AG08396 (cell line): Measurements from ENCODE around the gene EFHC2.

Source experiments
- DNase-seq: peaks from one replicate; pipeline ENCODE4 v3.0.0; 2012; ENCODE audit warnings: low spot score, mixed read lengths

EFHC2 gene

GRCh38 chrX:44343412-44344141 lies at the start of gene EFHC2:
TSS of gene EFHC2 (minus strand) at chrX:44343672. CDS start at chrX:44343588, 84 bp downstream.
- peak; percentile 48 for DNase-seq

DNA sequence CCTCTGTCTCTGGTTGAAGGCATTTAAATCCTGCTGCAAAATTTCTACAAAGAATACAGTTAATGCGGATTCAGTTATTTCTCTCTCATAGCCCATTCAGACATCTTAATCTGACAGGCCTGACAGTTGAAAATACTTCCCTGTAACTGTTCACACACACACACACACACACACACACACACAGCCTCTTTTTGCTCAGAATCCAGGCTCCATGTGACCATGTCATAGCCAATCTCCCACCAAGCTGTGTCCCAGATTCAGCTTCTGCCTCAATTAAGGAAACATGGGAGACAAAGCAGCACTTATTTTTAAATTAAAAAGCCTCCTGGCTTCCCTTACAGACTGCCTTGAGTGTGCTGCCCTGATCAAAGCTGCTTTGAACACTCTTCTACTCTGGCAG lies 49.3 kb upstream of the EFHC2 start:
- no peak for DNase-seq

GRCh38 chrX:44384688-44385338 lies 41.3 kb upstream of the EFHC2 start:
- no peak for DNase-seq

DNA sequence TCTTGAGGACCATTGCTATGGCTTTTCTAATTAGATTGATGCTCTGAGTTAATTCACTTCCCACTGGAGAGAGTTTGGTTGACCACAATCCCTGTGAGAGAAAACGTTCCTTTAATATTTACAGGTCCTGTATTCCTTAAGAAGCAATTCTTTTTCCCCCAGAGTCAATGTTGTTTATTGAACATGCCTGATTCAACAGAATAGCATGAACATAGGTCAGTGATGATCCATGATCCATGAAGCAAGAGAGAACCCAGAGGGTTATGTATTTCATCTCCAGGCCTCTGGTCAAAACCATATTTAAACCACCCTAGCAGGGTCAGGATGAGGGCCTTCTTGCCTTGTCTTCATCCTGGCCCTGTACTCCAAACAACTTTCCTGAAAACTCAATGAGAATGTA lies 39.4 kb upstream of the EFHC2 start:
- peak; percentile 6 for DNase-seq

- DNase-seq: no peak
Measured at GRCh38 chrX:44352758-44353157, 9.3 kb upstream of the EFHC2 start.

DNA sequence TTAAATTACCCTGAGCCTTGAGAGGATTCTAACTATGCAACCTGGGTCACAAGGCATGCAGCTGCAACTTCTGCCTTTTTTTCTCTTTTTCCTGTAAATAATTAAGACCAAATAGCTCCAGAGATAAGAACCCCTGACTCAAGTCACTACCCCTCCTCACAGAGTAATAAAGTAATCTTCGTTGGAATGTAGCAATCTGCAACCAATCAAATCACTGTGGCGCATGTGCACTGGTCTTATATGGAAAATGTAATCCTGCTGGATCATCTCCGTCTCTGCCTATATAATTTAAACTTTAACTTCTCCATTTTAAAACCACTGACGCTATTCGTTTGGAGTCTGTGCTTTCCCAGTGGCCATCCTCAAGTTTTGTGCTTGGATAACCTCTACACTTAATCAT lies 6.1 kb upstream of the EFHC2 start:
- DNase-seq: no peak

DNA sequence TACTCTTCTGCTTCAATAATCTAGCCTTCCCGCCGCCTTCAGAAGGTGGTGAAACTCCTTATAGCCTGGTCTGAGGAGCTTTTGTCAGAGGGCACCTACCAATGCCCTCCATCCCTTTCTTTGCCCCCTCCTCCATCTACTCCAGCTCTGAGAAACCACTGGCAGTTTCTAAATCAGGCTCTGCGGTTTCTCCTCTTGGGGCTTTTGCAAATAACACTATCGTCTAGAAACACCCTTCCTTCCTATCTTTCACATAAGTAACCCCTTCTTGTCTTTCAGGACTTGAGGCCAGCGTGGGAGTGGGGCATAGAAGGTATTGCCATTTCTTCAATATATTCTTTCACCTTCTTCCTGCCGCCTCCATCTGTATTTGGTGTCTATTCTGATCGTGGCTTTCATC lies 1.2 kb upstream of the EFHC2 start:
- no peak for DNase-seq

- DNase-seq: no peak
Measured at GRCh38 chrX:44344194-44344593, 722 bp upstream of the EFHC2 start.

DNA sequence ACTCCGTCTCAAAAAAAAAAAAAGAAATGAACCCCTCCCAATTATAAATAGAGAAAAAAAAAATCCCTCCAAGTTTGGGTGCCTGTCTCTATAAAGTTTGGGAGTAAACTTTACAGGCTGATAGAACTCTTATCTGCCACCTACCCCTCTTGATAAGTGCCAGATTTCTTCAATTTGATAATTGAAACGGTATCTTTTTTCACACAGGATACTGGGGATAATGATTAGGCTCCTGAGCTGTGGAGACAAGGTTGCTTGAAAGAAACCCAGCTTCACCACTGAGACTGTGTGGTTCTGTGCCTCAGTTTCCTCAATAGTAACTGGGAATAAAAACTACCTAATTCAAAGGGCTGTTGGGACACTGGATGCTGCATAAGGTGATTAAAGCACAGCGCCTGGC lies 606 bp downstream of the EFHC2 start:
- DNase-seq: no peak

DNA sequence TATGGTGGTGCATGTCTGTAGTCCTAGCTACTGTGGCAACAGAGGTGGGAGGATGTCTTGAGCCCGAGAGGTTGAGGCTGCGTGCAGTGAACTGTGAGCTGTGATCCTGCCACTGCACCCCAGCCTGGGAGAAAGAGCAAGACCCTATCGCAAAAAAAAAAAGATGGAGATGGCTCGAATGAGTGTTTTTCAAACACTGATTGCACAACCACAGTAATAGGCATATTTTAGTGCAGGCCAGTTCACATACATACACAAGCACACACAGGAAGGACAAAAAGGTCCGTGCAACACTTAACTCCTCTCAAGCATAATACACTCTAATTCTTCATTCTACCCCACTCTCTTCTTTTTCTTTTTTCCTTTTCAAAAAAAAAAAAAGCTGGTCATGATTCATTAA lies 5.1 kb downstream of the EFHC2 start:
- DNase-seq: no peak

- no peak for DNase-seq
Measured at GRCh38 chrX:44332437-44332836, 11.0 kb downstream of the EFHC2 start.

GRCh38 chrX:44330227-44330626 lies 13.2 kb downstream of the EFHC2 start:
- DNase-seq: no peak

DNA sequence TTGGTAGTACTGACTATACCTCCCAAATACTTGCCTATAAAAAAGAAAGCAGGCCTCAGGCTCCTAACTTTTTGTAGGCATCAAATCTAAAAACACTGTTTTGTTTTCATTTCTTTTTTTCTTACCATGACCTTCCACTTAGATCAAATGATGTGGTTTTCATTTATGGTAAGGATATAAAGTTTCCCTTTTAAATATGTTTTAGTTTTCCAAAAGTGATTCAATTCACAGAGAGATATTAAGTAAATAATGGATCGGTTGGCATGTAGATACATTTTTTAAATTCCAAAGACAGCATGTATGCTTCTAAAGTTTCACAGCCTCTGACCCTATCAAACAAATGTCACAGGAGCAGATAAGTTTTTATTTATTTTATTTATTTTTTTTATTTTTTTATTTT lies 23.9 kb downstream of the EFHC2 start:
- DNase-seq: no peak

GRCh38 chrX:44317181-44317580 lies 26.3 kb downstream of the EFHC2 start:
- DNase-seq: no peak

GRCh38 chrX:44314808-44315207 lies 28.7 kb downstream of the EFHC2 start:
- no peak for DNase-seq

DNA sequence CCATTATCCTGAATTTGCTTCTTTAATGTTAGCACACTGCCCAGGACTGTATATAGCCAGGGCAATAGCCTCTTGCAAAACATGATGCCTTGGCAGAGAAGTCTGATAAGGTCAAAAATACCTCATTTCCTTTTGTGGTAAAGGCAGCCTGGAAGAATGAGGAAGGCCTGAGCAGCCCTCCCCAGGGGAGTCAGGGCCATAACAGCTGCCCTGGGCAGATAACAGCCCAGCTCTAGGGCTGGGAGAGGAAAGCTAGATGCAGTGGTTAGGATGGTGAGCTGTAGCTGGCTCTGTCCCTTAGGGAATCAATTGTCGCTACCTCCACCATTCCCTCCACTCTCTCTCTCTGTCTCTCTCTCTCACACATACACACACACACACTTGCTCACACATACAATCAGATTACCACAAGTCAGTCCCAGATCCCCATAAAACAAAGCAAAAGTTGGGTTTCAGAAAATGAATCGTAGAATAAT lies 29.2 kb downstream of the EFHC2 start:
- peak; percentile 16 for DNase-seq

DNA sequence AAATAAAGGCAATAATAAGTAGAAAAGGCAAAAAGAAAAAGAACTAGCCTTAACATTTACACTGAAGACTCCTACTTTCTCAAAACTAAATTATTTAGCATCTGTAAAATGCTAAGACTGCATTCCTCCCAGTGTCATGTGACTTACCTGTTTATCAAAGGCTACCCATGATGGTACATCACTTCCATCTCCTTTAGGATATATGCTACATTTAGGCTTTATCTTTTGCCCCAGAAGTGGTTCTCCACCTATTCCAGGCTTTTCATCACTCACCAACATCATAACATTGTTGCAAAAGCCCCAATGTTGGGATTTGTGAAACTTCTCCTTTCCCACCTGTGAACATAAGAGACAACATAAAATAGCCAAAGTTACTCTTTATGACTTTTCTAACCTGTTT lies 31.1 kb downstream of the EFHC2 start:
- DNase-seq: no peak

DNA sequence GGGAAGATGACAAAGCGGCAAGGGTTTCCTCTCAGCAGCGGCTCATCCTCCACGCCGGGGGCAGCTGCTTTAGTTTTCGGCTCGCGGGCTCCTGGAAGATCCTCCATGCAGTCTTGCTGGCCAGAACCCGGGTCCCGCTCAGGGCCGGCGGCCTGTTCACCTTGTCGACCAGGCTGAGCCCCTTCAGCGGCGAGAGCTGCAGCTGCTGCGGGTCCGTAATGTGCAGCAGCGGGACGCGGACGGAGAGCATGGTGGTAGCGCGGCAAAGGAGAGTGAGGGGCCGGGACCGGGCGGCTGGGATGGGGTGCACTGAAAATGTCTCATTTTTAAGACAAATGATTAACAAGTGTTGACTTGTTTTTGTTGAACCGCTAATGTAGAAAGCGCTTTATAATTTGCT lies 33.2 kb downstream of the EFHC2 start:
- no peak for DNase-seq

DNA sequence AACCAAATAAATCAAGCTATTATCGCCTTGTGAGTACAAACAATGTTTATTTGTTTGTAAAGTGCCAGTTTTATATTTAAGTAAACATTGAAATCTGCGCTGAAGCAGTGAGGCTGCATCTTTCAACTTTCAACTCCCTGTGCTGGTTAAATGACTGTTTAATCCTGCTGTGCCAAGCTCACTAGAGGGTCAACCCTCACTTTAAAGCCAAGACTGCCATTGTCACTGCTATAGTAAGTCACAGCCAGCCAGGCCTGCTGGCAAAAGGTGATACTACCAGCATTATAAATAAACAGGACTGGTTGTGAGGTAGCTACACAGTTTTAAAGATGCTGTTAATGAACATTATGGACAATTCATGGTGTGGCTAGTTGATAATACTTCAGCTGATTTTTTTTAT lies 34.6 kb downstream of the EFHC2 start:
- no peak for DNase-seq

GRCh38 chrX:44306356-44306755 lies 37.1 kb downstream of the EFHC2 start:
- no peak for DNase-seq

DNA sequence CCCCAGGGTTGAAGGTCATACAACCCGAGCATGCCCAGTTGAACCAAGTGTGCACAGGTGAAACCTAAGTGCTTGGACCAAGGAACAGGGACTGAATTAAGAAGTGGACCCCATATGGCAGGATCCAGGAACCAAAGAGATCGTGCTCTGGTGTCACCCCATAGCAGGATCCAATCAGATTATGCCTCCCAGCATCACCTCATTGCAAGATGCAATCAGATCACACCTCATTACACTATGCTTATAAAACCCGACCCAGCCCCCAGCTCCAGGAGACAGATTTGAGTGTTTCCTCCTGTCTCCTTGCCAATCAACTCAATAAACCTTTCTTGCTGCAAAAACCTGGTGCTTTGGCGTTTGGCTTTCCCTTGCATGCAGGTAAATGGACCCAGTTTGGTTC lies 37.6 kb downstream of the EFHC2 start:
- no peak for DNase-seq

DNA sequence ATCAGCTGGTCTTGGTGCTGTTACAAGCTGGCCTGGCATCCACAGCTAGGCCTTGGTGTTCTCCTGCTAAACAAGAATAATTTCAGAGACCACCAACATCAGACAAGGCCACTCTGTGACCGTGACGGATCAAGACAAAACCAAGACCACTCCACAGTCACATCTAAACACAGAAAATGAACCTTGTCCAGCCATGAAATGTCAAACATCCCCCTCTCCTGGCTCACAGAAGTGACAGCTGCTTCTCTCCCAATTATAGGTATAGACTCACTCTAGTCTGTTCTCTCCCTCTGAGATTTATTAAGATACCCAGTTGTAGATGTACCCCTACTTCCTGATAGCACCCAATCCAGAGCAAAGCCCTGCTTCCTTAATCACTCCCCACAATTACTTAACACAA lies 40.4 kb downstream of the EFHC2 start:
- no peak for DNase-seq

GRCh38 chrX:44299177-44299576 lies 44.3 kb downstream of the EFHC2 start:
- DNase-seq: no peak
